ENCODE data around the gene LIN54. TPM values are rescaled to one million over a fixed set of nuclear protein-coding genes. Genes with fewer than 3 reads are reported as not detected.
"Not testable (repeated sequence)": the region's sequence is repeated elsewhere in the genome, so short reads cannot be mapped to it uniquely, and the experiment has no call there.

Gene LIN54
- total RNA-seq, 2 experiments from 2014 or later, result 17.0 to 17.1 TPM

DNA sequence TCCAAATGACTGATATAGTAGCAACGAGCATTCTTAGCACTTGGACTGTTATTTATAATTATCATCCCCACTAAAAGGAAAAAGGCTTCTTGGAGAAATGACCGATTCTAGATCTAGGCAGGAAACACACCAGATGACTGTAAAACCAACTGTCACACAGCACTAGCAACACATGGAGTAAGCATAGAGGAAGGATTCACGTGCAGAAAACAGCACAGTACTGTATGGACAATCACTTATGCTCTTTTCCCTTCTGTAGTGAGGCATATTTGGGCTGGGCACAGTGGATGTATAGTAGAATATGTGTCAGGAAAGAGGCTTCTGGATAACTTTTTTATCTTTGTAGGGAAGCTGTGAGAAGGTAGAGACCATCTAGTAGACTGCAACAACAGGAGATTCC, 18.4 kb upstream of the LIN54 start:
- no peaks in the 10 kb centered on the region for H3K27me3 Mint-ChIP-seq (ENCODE audit: low read depth)

DNA sequence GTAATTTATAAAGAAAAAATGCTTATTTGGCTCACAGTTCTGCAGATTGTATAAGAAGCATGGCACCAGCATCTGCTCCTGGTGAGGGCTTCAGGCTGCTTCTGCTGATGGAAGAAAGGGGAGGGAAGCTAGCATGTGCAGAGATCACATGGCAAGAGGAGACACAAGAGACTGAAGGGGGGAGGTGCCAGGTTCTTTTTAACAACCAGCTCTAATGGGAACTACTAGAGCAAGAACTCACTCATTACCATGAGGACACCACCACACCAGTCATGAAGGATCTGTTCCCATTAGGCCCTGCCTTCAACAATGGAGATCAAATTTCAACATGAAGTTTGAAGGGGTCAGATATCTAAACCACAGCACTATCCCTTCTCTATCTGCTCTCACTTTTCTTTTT, 14.9 kb upstream of the LIN54 start:
- no peak overlapping the region for H3K27ac Mint-ChIP-seq
- H3K36me3 Mint-ChIP-seq (ENCODE audit: low read depth), result peaks cover 2% of the 10 kb centered on the region
- H3K4me3 Mint-ChIP-seq, result no peak overlapping the region
- CTCF ChIA-PET, result no interaction called here
- no peak for DNase-seq
- no peaks in the 10 kb centered on the region for H3K4me1 Mint-ChIP-seq (ENCODE audit: low read depth)
- no peaks in the 10 kb centered on the region for H3K27me3 Mint-ChIP-seq (ENCODE audit: low read depth)
- H3K9me3 Mint-ChIP-seq, result peaks cover 3% of the 10 kb centered on the region
- intact Hi-C loops (cut with micrococcal nuclease), result no loop called here

More for the DNA sequence above, 18.4 kb upstream of the LIN54 start:
- Mint-ChIP-seq H3K36me3 (ENCODE audit: low read depth) (peaks cover 2% of the 10 kb centered on the region), H3K4me3 (no peak overlapping the region), H3K9me3 (peaks cover 3% of the 10 kb centered on the region), H3K4me1 (ENCODE audit: low read depth) (peaks cover 2% of the 10 kb centered on the region), H3K27ac (no peak overlapping the region)
- no peak for DNase-seq
- CTCF ChIA-PET, result no interaction called here
- intact Hi-C loops (cut with micrococcal nuclease), result no loop called here

- intact Hi-C loops (cut with micrococcal nuclease), result no loop called here
- no peaks in the 10 kb centered on the region for H3K27me3 Mint-ChIP-seq (ENCODE audit: low read depth)
- CTCF ChIA-PET, result no interaction called here
- peaks cover 5% of the 10 kb centered on the region for H3K4me1 Mint-ChIP-seq (ENCODE audit: low read depth)
- H3K36me3 Mint-ChIP-seq (ENCODE audit: low read depth), result peaks cover 2% of the 10 kb centered on the region
- no peak for DNase-seq
- peaks cover 3% of the 10 kb centered on the region for H3K9me3 Mint-ChIP-seq
- no peak overlapping the region for H3K4me3 Mint-ChIP-seq
- H3K27ac Mint-ChIP-seq, result no peak overlapping the region
These were observed 13.6 kb upstream of the LIN54 start for GRCh38 chr4:83024233-83024632.

DNA sequence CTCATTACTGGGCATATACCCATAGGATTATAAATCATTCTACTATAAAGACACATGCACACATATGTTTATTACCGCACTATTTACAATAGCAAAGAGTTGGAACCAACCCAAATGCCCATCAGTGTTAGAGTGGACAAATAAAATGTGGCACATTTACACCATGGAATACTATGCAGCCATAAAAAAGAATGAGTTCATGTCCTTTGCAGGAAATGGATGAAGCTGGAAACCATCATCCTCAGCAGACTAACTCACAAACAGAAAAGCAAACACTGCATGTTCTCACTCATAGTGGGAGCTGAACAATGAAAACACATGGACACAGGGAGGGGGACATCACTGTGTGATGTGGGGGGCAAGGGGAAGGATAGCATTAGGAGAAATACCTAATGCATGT, 13.0 kb upstream of the LIN54 start:
- H3K4me1 Mint-ChIP-seq (ENCODE audit: low read depth); H3K27ac Mint-ChIP-seq; CTCF ChIA-PET; intact Hi-C loops (cut with micrococcal nuclease); H3K9me3 Mint-ChIP-seq; H3K36me3 Mint-ChIP-seq (ENCODE audit: low read depth); H3K4me3 Mint-ChIP-seq; H3K27me3 Mint-ChIP-seq (ENCODE audit: low read depth); DNase-seq: not testable (repeated sequence)

GRCh38 chr4:83022724-83023450, 12.3 kb upstream of the LIN54 start:
- no peak overlapping the region for H3K27ac Mint-ChIP-seq
- no peaks in the 10 kb centered on the region for H3K27me3 Mint-ChIP-seq (ENCODE audit: low read depth)
- H3K36me3 Mint-ChIP-seq (ENCODE audit: low read depth), result peaks cover 2% of the 10 kb centered on the region
- intact Hi-C loops (cut with micrococcal nuclease), result no loop called here
- no peak for DNase-seq
- CTCF ChIA-PET, result interaction anchor here (1.2 kb wide), 1 partner anchor 12 kb away, joined by 3 read pairs; the partner anchor contains the start of gene COPS4
- peaks cover 5% of the 10 kb centered on the region for H3K4me1 Mint-ChIP-seq (ENCODE audit: low read depth)
- peaks cover 3% of the 10 kb centered on the region for H3K9me3 Mint-ChIP-seq
- no peak overlapping the region for H3K4me3 Mint-ChIP-seq

- CTCF ChIA-PET, result no interaction called here
- Mint-ChIP-seq H3K4me1 (ENCODE audit: low read depth) (peaks cover 5% of the 10 kb centered on the region), H3K27ac (no peak overlapping the region), H3K4me3 (no peak overlapping the region), H3K9me3 (peaks cover 1% of the 10 kb centered on the region), H3K27me3 (ENCODE audit: low read depth) (no peaks in the 10 kb centered on the region), H3K36me3 (ENCODE audit: low read depth) (peaks cover under 1% of the 10 kb centered on the region)
- intact Hi-C loops (cut with micrococcal nuclease), result no loop called here
- DNase-seq, result no peak
These were observed 9.3 kb upstream of the LIN54 start for GRCh38 chr4:83019794-83020494.

- DNase-seq, result no peak
- intact Hi-C loops (cut with micrococcal nuclease), result loop anchor here (1.0 to 5.0 kb wide), 11 partner anchors 20 to 727 kb away; partner anchors contain the start of genes ABRAXAS1 and COQ2
- H3K4me1 Mint-ChIP-seq (ENCODE audit: low read depth), result peaks cover 24% of the 10 kb centered on the region
- CTCF ChIA-PET, result interaction anchor here (1.2 kb wide), 1 partner anchor 108 kb away, joined by 3 read pairs; no protein-coding TSS in a partner anchor
- H3K27ac Mint-ChIP-seq, result peak overlapping the region; percentile 14
- H3K36me3 Mint-ChIP-seq (ENCODE audit: low read depth), result no peaks in the 10 kb centered on the region
- peak overlapping the region; percentile 95 for H3K4me3 Mint-ChIP-seq
- no peaks in the 10 kb centered on the region for H3K27me3 Mint-ChIP-seq (ENCODE audit: low read depth)
- no peaks in the 10 kb centered on the region for H3K9me3 Mint-ChIP-seq
These were observed 3.3 kb upstream of the LIN54 start for GRCh38 chr4:83013902-83014301.

GRCh38 chr4:83013420-83013867, 2.8 kb upstream of the LIN54 start:
- H3K27ac Mint-ChIP-seq, result peak overlapping the region; percentile 87
- CTCF ChIA-PET, result interaction anchor here (0.5 to 3.2 kb wide), 3 partner anchors 22 to 447 kb away, joined by 3 to 20 read pairs (median 4); partner anchors contain the start of gene COPS4
- intact Hi-C loops (cut with micrococcal nuclease), result loop anchor here (1.0 to 5.0 kb wide), 11 partner anchors 21 to 726 kb away; partner anchors contain the start of genes ABRAXAS1 and COQ2
- no peaks in the 10 kb centered on the region for H3K9me3 Mint-ChIP-seq
- no peak for DNase-seq
- H3K27me3 Mint-ChIP-seq (ENCODE audit: low read depth), result no peaks in the 10 kb centered on the region
- H3K4me1 Mint-ChIP-seq (ENCODE audit: low read depth), result peaks cover 26% of the 10 kb centered on the region
- peak overlapping the region; percentile 95 for H3K4me3 Mint-ChIP-seq
- no peaks in the 10 kb centered on the region for H3K36me3 Mint-ChIP-seq (ENCODE audit: low read depth)

- Mint-ChIP-seq H3K27ac (peak overlapping the region; percentile 87), H3K27me3 (ENCODE audit: low read depth) (no peaks in the 10 kb centered on the region), H3K36me3 (ENCODE audit: low read depth) (no peaks in the 10 kb centered on the region), H3K9me3 (no peaks in the 10 kb centered on the region), H3K4me3 (peak overlapping the region; percentile 95), H3K4me1 (ENCODE audit: low read depth) (peaks cover 29% of the 10 kb centered on the region)
- peak; percentile 98 for DNase-seq
- CTCF ChIA-PET, result interaction anchor here (0.5 to 3.2 kb wide), 5 partner anchors 22 to 448 kb away, joined by 3 to 20 read pairs (median 7); partner anchors contain the start of genes COPS4 and THAP9
- intact Hi-C loops (cut with micrococcal nuclease), result loop anchor here (1.0 to 5.0 kb wide), 16 partner anchors 21 to 726 kb away; partner anchors contain the start of genes ABRAXAS1, COQ2, ENOPH1 and HELQ
These were observed 2.2 kb upstream of the LIN54 start for GRCh38 chr4:83012687-83013419.

DNA sequence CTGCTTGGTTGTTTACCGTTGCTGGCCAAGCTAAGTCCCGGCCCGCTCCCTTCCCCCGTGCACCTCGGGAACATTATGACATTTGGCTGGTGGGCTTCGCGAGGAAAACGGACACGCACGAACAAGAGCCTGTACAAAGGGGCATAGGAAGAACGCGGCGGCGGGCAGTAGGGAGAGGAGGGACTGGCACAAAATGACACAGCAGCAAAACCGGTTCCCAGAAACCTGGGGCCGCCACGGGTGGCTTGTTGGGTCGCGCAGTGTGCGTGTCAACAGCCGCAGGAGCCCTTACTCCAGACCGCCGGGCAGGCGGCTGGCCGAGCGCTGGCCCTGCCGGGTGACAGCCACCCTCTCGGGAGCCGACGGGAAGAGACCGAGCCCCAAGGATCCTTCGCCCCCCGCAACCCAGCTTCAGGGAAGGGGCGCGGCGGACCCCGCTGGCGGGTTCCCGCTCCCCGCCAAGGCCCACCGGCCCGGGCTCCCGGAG, 1.6 kb upstream of the LIN54 start:
- intact Hi-C loops (cut with micrococcal nuclease), result loop anchor here (1.0 to 5.0 kb wide), 7 partner anchors 112 to 725 kb away; partner anchors contain the start of genes ENOPH1, HELQ, HNRNPDL and SEC31A
- Mint-ChIP-seq H3K36me3 (ENCODE audit: low read depth) (no peaks in the 10 kb centered on the region), H3K4me3 (peak overlapping the region; percentile 95), H3K9me3 (no peaks in the 10 kb centered on the region), H3K27me3 (ENCODE audit: low read depth) (no peaks in the 10 kb centered on the region), H3K27ac (peak overlapping the region; percentile 78), H3K4me1 (ENCODE audit: low read depth) (peaks cover 34% of the 10 kb centered on the region)
- CTCF ChIA-PET, result interaction anchor here (1.1 to 3.2 kb wide), 4 partner anchors 23 to 160 kb away, joined by 3 to 20 read pairs (median 8); partner anchors contain the start of genes COPS4 and THAP9
- DNase-seq, result peak; percentile 59

DNA sequence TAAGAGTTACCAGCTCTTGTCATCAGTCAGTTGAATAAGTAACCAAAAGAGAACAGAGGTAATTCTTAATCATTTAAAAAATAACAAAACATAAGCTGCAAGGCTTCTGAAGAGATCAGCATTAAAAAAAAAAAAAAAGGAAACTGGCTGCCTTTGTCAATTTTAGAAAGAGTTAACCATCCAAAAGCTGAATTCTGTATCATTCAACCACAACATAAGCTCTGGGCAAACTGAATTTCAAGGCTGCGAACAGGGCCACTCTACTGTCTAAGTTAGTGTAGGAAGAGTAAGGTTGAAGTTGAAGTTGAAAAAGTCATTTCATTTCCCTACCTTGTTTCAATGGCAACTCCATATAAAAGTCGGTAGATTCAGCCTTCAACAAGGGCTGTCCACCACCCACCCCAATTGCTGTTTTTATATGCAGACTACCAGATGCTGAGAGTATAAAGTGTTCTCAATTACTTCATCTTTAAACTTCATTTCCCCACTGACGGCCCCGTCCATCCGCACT, 1.1 kb upstream of the LIN54 start:
- Mint-ChIP-seq H3K4me1 (ENCODE audit: low read depth) (peaks cover 35% of the 10 kb centered on the region), H3K4me3 (peak overlapping the region; percentile 95), H3K36me3 (ENCODE audit: low read depth) (no peaks in the 10 kb centered on the region), H3K9me3 (no peaks in the 10 kb centered on the region), H3K27me3 (ENCODE audit: low read depth) (no peaks in the 10 kb centered on the region), H3K27ac (peak overlapping the region; percentile 78)
- CTCF ChIA-PET, result interaction anchor here (0.6 to 3.2 kb wide), 8 partner anchors 12 to 273 kb away, joined by 3 to 20 read pairs (median 4); partner anchors contain the start of genes COPS4 and THAP9
- intact Hi-C loops (cut with micrococcal nuclease), result loop anchor here (1.0 to 5.0 kb wide), 7 partner anchors 111 to 724 kb away; partner anchors contain the start of genes ENOPH1, HELQ, HNRNPDL and SEC31A
- no peak for DNase-seq
